Endothelial cell (in vitro differentiated cells): ENCODE results near the gene FAM107B. TPM values are rescaled to one million over a fixed set of nuclear protein-coding genes. Genes with fewer than 3 reads are reported as not detected.

Experiments used
- DNase-seq: peaks from one replicate; pipeline ENCODE4 v3.0.0; 2021; ENCODE audit warnings: low spot score
- H3K27ac Mint-ChIP-seq: one replicate; pipeline ENCODE4 v1.8.0; 2021; ENCODE audit warnings: mixed read lengths, inconsistent platforms; ENCODE audit not compliant: unreplicated experiment
- H3K27me3 Mint-ChIP-seq: one replicate; pipeline ENCODE4 v1.8.0; 2021; ENCODE audit warnings: mild to moderate bottlenecking, moderate library complexity, mixed read lengths, inconsistent platforms; ENCODE audit not compliant: unreplicated experiment
- H3K36me3 Mint-ChIP-seq: one replicate; pipeline ENCODE4 v1.8.0; 2021; ENCODE audit warnings: mild to moderate bottlenecking, low read depth, mixed read lengths, inconsistent platforms; ENCODE audit not compliant: unreplicated experiment
- H3K4me1 Mint-ChIP-seq: one replicate; pipeline ENCODE4 v1.8.0; 2021; ENCODE audit warnings: mild to moderate bottlenecking, mixed read lengths, inconsistent platforms; ENCODE audit not compliant: unreplicated experiment
- H3K4me3 Mint-ChIP-seq: one replicate; pipeline ENCODE4 v1.8.0; 2021; ENCODE audit warnings: mild to moderate bottlenecking, mixed read lengths, inconsistent platforms; ENCODE audit not compliant: unreplicated experiment
- H3K9me3 Mint-ChIP-seq: one replicate; pipeline ENCODE4 v1.8.0; 2021; ENCODE audit warnings: mixed read lengths, inconsistent platforms; ENCODE audit not compliant: unreplicated experiment
- CTCF ChIP-seq: fragments of 200-600 bp; sonication (generic); IDR thresholded peaks from one replicate; pipeline ENCODE4 v1.5.0; 2021; ENCODE audit warnings: antibody characterized with exemption; ENCODE audit not compliant: unreplicated experiment
- total RNA-seq: library from RNA; stranded (reverse); fragmentation: NEBNext Ultra II Directional; extraction: Animal tissue kit (Norgen Biotek cat#: 25700); gene quantifications from one replicate; pipeline ENCODE4 v1.2.1, GENCODE V29; 2021; ENCODE audit not compliant: unreplicated experiment

Gene FAM107B
- total RNA-seq, 1 donor from 2014 or later = 462 TPM

- TF ChIP-seq CTCF = no peak
- Mint-ChIP-seq H3K4me3 (no peak overlapping the region), H3K4me1 (peaks cover 15% of the 10 kb centered on the region), H3K27ac (no peak overlapping the region), H3K27me3 (peaks cover 2% of the 10 kb centered on the region), H3K36me3 (no peaks in the 10 kb centered on the region), H3K9me3 (no peaks in the 10 kb centered on the region)
- DNase-seq = no peak
These were observed 118.5 kb downstream of the FAM107B start for GRCh38 chr10:14656052-14656730.

- Mint-ChIP-seq H3K27ac (no peak overlapping the region), H3K36me3 (no peaks in the 10 kb centered on the region), H3K27me3 (peaks cover 3% of the 10 kb centered on the region), H3K4me3 (no peak overlapping the region), H3K4me1 (peaks cover 15% of the 10 kb centered on the region), H3K9me3 (no peaks in the 10 kb centered on the region)
- no peak for DNase-seq
- TF ChIP-seq CTCF = no peak
These were observed 119.8 kb downstream of the FAM107B start for GRCh38 chr10:14654821-14655382.

- peak; percentile 31 for DNase-seq
- Mint-ChIP-seq H3K4me1 (peaks cover 27% of the 10 kb centered on the region), H3K4me3 (no peak overlapping the region)
These were observed 121.2 kb downstream of the FAM107B start for GRCh38 chr10:14653271-14654161.

GRCh38 chr10:14652816-14653215 lies 121.9 kb downstream of the FAM107B start:
- no peak overlapping the region for H3K4me3 Mint-ChIP-seq
- H3K27ac Mint-ChIP-seq = peak overlapping the region; percentile 74
- peaks cover 34% of the 10 kb centered on the region for H3K4me1 Mint-ChIP-seq
- no peaks in the 10 kb centered on the region for H3K9me3 Mint-ChIP-seq
- no peak for TF ChIP-seq CTCF
- no peaks in the 10 kb centered on the region for H3K36me3 Mint-ChIP-seq
- H3K27me3 Mint-ChIP-seq = peaks cover 4% of the 10 kb centered on the region
- DNase-seq = no peak

More at GRCh38 chr10:14653271-14654161, 121.2 kb downstream of the FAM107B start:
- H3K27ac Mint-ChIP-seq = peak overlapping the region; percentile 74
- TF ChIP-seq CTCF = no peak
- peaks cover 4% of the 10 kb centered on the region for H3K27me3 Mint-ChIP-seq
- H3K9me3 Mint-ChIP-seq = no peaks in the 10 kb centered on the region
- no peaks in the 10 kb centered on the region for H3K36me3 Mint-ChIP-seq
